Esophagus (tissue), 2 donors: Measurements from ENCODE around the gene HES3. TPM values are rescaled to one million over a fixed set of nuclear protein-coding genes. Genes with fewer than 3 reads are reported as not detected.
A peak's percentile ranks its signal among the peaks of the same experiment; 100 is the strongest.

Experiments used
- H3K27ac ChIP-seq, 2 donors: one replicate each; pipeline ENCODE4 v1.5.1; 2013; ENCODE audit warnings: low read depth in 2 of 2, mild to moderate bottlenecking in 2 of 2, inconsistent platforms in 1 of 2, low read length in 1 of 2, moderate library complexity in 1 of 2
- H3K27me3 ChIP-seq, 2 donors: one replicate each; pipeline ENCODE4 v1.6.1; 2013; ENCODE audit warnings: low read length in 2 of 2, control low read depth in 1 of 2, mild to moderate bottlenecking in 1 of 2; ENCODE audit not compliant: insufficient read depth in 2 of 2, control insufficient read depth in 1 of 2
- H3K36me3 ChIP-seq, 2 donors: one replicate each; pipeline ENCODE4 v1.6.1; 2013; ENCODE audit warnings: low read length in 1 of 2; ENCODE audit not compliant: control insufficient read depth in 2 of 2, insufficient read depth in 2 of 2
- H3K4me1 ChIP-seq, 2 donors: one replicate each; pipeline ENCODE4 v1.6.1; 2013; ENCODE audit warnings: low read length in 1 of 2; ENCODE audit not compliant: control insufficient read depth in 2 of 2, insufficient read depth in 2 of 2
- H3K4me3 ChIP-seq, 2 donors: one replicate each; pipeline ENCODE4 v1.5.1; 2013; ENCODE audit warnings: low read length in 2 of 2, mild to moderate bottlenecking in 2 of 2, low read depth in 1 of 2, moderate library complexity in 1 of 2
- H3K9me3 ChIP-seq, 2 donors: one replicate each; pipeline ENCODE4 v1.6.1; 2013; ENCODE audit warnings: mild to moderate bottlenecking in 2 of 2, low read depth in 1 of 2, low read length in 1 of 2, moderate library complexity in 1 of 2; ENCODE audit not compliant: control insufficient read depth in 2 of 2, insufficient read depth in 1 of 2
- WGBS, 2 donors: extraction: QIAGEN DNeasy Blood & Tissue Kit; methylation state at CpG; one replicate each; pipeline ENCODE4 v1.1.7; 2013; 5-methylcytosine and 5-hydroxymethylcytosine counted together
- polyA plus RNA-seq, 2 donors: library from polyadenylated mRNA; stranded (reverse); fragments of 200-250 nt; gene quantifications; one replicate each; pipeline ENCODE4 v1.2.3, GENCODE V29; 2013
- donor health status: healthy with polysubstance abuse.
- donor health status: Bipolar disorder and iron deficiency.

HES3 gene
- polyA plus RNA-seq, 2 donors, result not detected

- WGBS, 2 donors, result 41% methylated on average over 20 of the region's 20 CpGs
- peaks cover 6 to 11% of the 10 kb centered on the region in 2 donors for H3K36me3 ChIP-seq
- peak overlapping the region; percentile 67 to 72 for H3K27ac ChIP-seq
- peaks cover 3 to 6% of the 10 kb centered on the region in 2 donors for H3K4me1 ChIP-seq
- no peaks in the 10 kb centered on the region for H3K27me3 ChIP-seq
- peak overlapping the region; percentile 81 to 86 for H3K4me3 ChIP-seq
- H3K9me3 ChIP-seq, result no peaks in the 10 kb centered on the region
Measured at GRCh38 chr1:6234502-6235295, 9.3 kb upstream of the HES3 start.

GRCh38 chr1:6235296-6235677 lies 8.7 kb upstream of the HES3 start:
- Histone ChIP-seq H3K4me3 (peak overlapping the region; percentile 81 to 86), H3K27me3 (no peaks in the 10 kb centered on the region), H3K9me3 (no peaks in the 10 kb centered on the region), H3K4me1 (peaks cover 3 to 6% of the 10 kb centered on the region in 2 donors), H3K36me3 (peaks cover 6 to 8% of the 10 kb centered on the region in 2 donors), H3K27ac (peak overlapping the region; percentile 72 to 88)
- WGBS, 2 donors, result 0% methylated on average over 28 to 30 of the region's 30 CpGs

DNA sequence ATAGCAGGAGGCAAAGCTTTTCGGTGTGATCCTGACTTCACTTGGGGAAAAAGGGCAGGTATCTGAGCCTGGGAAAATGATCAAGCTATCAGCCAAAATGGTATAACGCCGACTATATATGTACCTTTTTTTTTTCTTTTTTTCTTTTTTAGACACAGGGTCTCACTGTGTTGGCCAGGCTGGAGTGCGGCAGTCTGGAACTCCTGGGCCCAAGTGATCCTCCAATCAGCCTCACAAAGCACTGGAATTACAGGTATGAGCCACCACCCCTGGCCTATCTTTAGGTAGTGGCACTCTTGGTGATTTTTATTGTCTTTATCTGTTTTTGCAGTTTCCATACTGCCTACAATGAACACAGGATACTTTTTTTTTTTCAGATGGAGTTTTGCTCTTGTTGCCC lies 6.9 kb upstream of the HES3 start:
- Histone ChIP-seq H3K4me1 (peaks cover 6 to 8% of the 10 kb centered on the region in 2 donors), H3K27ac (no peak overlapping the region), H3K9me3 (no peaks in the 10 kb centered on the region), H3K36me3 (peaks cover 2 to 6% of the 10 kb centered on the region in 2 donors), H3K27me3 (peaks cover 0 to 8% of the 10 kb centered on the region in 2 donors), H3K4me3 (no peak overlapping the region)
- 95 to 96% methylated on average over 4 of the region's 4 CpGs for WGBS, 2 donors

DNA sequence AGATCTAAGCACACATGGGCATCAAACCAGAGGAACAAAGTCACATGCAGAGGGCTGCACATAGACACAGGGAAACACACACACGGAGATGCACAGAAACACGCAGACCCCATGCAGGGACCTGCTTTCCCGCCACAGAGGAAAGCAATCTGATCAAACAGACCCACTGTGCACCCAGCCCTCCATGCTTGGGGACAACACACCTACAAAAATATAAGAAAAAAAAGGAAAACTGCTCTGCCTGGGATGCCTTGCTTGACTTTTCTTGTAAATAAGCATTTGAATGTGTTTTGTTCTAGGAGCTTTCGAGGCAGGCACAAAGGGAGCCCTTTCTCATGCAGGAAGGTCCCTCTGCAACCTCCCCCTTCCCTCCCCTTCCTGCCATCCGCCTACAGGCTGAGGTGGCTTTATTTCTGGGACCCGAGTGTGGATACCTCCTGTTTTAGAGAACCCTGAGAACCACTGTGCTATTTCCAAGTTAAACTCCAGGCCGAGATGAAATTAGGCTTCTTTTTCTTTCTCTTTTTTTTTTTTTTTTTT lies 4.7 kb upstream of the HES3 start:
- no peak overlapping the region for H3K4me3 ChIP-seq
- no peak overlapping the region for H3K27ac ChIP-seq
- WGBS, 2 donors, result 56 to 58% methylated on average over 7 of the region's 7 CpGs
- H3K27me3 ChIP-seq, result peaks cover 7 to 26% of the 10 kb centered on the region in 2 donors
- H3K4me1 ChIP-seq, result peaks cover 6 to 10% of the 10 kb centered on the region in 2 donors
- no peaks in the 10 kb centered on the region for H3K36me3 ChIP-seq
- no peaks in the 10 kb centered on the region for H3K9me3 ChIP-seq

DNA sequence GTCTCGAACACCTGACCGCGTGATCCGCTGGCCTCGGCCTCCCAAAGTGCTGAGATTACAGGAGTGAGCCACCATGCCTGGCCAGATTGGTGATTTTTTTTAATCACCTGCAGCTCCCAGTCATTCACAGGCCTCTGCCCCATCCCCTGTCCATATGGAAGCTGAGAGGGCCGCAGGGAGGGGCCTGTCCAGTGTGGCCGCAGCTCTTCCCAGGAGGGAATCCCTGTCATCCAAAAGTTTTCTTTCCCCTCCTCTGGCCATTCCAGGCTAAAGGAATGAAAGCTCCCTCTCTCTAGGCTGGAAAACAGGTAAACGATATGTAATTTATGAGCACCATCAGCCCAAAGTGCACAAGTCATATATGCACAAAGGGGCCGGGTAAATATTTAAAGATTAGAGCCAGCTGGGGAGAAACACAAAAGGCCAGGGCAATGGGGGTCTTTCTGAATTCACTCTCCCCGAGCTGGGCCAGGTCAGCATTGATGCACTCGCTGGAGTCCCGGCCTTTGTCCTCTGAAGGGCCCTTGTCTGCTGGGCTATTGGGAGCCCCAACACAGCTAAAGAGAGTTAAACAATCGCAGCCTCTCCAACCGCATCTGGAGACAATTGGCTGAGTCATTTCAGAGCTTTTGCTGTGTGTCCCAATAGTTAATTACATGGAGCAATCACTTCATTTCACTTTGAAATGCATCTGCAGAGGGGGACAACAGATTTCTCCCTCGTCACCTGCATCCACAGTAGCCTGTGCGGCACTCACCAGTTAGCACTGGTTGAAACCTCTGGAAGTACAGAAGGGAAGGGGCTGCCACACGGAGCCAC lies 3.8 kb upstream of the HES3 start:
- WGBS, 2 donors, result 57 to 74% methylated on average over 17 of the region's 17 CpGs
- Histone ChIP-seq H3K9me3 (no peaks in the 10 kb centered on the region), H3K27ac (no peak overlapping the region), H3K36me3 (no peaks in the 10 kb centered on the region), H3K4me3 (no peak overlapping the region), H3K27me3 (peaks cover 7 to 30% of the 10 kb centered on the region in 2 donors), H3K4me1 (peaks cover 4% of the 10 kb centered on the region in 2 donors)

DNA sequence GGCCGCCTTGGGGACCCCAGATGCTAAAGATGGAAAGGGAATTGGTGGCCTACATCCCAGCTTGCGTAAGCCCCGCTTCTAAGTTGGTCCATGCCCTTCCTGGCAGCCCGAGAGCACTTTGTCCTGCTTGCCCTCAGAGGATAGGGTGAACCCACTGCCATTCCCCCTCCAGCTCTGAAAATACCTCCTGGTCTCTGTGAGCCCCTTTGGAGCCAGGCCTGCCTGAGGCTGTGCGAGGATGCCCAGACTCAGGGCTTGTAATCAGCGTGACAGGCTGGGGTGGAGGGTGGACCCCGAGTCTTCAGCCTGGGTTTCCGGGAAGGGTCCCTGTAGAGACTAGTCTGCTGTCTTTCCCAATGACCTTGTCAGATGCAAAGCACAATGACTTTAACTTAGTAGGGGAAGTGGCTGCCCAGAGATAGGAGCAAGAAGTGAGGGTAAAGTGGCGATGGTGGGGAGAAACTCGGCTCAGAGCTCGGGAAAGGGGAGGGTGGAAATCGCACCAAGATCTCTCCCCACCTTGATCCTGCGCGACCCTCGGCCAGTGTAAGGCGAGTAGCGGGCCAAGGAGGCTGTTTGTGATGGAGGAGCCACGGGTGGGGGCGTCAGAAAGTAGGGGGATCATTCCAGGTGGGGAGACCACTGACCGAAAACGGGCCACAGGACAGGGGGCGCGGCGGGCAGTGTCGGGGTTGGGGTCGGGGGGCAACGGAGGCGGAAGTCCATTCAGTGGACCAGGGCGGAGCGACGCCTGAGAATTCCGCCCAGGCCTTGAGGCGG lies 2.7 kb upstream of the HES3 start:
- Histone ChIP-seq H3K36me3 (no peaks in the 10 kb centered on the region), H3K4me3 (no peak overlapping the region), H3K27ac (no peak overlapping the region), H3K27me3 (peaks cover 7 to 35% of the 10 kb centered on the region in 2 donors), H3K9me3 (no peaks in the 10 kb centered on the region), H3K4me1 (peaks cover 6 to 9% of the 10 kb centered on the region in 2 donors)
- 32 to 33% methylated on average over 33 of the region's 33 CpGs for WGBS, 2 donors

DNA sequence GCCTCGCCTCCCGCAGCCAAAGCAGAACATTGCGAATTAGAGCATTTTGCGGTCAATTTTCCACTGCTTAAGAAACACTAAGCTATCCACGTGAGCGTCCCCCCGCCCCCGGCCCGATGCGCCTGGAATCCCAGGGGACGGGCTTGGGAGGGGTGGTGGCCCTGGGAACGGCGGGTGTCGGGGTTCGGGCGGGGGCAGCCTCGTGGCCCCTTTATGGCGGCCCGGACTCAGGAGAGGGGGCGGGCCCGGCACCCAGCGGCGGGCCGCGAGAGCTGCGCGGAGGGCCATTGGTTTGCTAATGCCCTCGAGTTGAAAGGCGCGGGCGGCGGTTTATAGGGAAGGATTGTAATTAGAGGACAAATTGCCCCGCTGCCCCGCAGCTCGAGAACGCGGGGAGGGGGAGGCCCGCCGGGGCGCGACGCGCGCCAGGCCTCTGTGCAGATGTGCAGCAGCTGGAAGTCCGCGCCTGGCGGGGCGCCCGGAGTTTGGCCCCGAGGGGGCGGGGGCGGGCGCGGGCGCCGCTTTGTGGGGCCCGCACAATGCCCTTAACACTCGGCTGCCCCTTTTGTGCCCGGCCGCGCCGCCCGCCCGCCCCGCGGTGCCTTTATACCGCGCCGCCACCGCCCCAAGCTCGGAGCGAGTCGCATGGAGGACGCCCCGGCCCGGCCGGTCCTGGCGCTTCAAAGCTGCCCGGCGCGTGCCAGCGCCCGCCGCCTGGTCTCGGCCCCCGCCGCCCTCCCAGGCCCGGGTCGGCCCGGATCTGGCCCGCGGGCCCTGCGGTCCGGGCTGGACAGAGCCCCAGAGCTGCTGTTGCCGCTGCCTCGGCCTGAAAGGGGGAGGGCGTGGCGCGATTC lies 1.9 kb upstream of the HES3 start:
- no peak overlapping the region for H3K27ac ChIP-seq
- peaks cover 7 to 35% of the 10 kb centered on the region in 2 donors for H3K27me3 ChIP-seq
- H3K4me3 ChIP-seq, result peak overlapping the region in 1 of 2 donors; percentile 17
- WGBS, 2 donors, result 1 to 2% methylated on average over 76 to 99 of the region's 99 CpGs
- H3K4me1 ChIP-seq, result peaks cover 6 to 9% of the 10 kb centered on the region in 2 donors
- no peaks in the 10 kb centered on the region for H3K36me3 ChIP-seq
- no peaks in the 10 kb centered on the region for H3K9me3 ChIP-seq

GRCh38 chr1:6243053-6243834 lies 735 bp upstream of the HES3 start:
- Histone ChIP-seq H3K4me1 (peaks cover 6 to 9% of the 10 kb centered on the region in 2 donors), H3K36me3 (no peaks in the 10 kb centered on the region), H3K9me3 (no peaks in the 10 kb centered on the region), H3K27ac (no peak overlapping the region), H3K4me3 (no peak overlapping the region), H3K27me3 (peaks cover 7 to 35% of the 10 kb centered on the region in 2 donors)
- WGBS, 2 donors, result 25 to 28% methylated on average over 20 of the region's 20 CpGs
